Ovary (tissue), 9 donors: ENCODE data around the gene OSGEP. TPM values are rescaled to one million over a fixed set of nuclear protein-coding genes. Genes with fewer than 3 reads are reported as not detected.

Experiments used
- DNase-seq, 5 donors: peaks; one replicate each; pipeline ENCODE4 v3.0.0-alpha.2; 2019 to 2020
- H3K27ac ChIP-seq, 2 donors: fragments of 200-600 bp; one replicate each; pipeline versions ENCODE4 v1.5.1 to v1.8.0; 2019 to 2022
- H3K27me3 ChIP-seq: fragments of 200-600 bp; one replicate; pipeline ENCODE4 v1.8.0; 2022
- H3K36me3 ChIP-seq: fragments of 200-600 bp; sonication (generic); one replicate; pipeline ENCODE4 v1.5.1; 2019
- H3K4me1 ChIP-seq: one replicate; pipeline ENCODE4 v1.8.1; 2013; ENCODE audit warnings: mild to moderate bottlenecking, moderate library complexity; ENCODE audit not compliant: insufficient read depth
- H3K4me3 ChIP-seq: fragments of 200-600 bp; sonication (generic); one replicate; pipeline ENCODE4 v1.5.1; 2017
- H3K9me3 ChIP-seq, 2 donors: fragments of 200-600 bp in 1 of 2; sonication (generic) in 1 of 2; one replicate each; pipeline versions ENCODE4 v1.5.1 to v1.8.1; 2013 to 2019; ENCODE audit warnings: mild to moderate bottlenecking in 1 of 2, moderate library complexity in 1 of 2
- CTCF ChIP-seq, 3 donors: fragments of 450-650 bp in 2 of 3; fragments of 200-600 bp in 1 of 3; IDR thresholded peaks; one replicate each; pipeline versions ENCODE4 v1.5.1 to v1.8.0; 2016 to 2022; ENCODE audit warnings: antibody characterized with exemption in 3 of 3, mild to moderate bottlenecking in 1 of 3
- EP300 ChIP-seq: sonication (generic); formaldehyde crosslinking; IDR thresholded peaks from one replicate; pipeline ENCODE4 v1.6.1; 2017; ENCODE audit warnings: antibody characterized with exemption
- POLR2A ChIP-seq: fragments of 450-650 bp; IDR thresholded peaks from one replicate; pipeline ENCODE4 v1.6.1; 2017; ENCODE audit warnings: antibody characterized with exemption, mild to moderate bottlenecking, moderate library complexity
- WGBS, 3 donors: extraction: QIAGEN DNeasy Blood & Tissue Kit in 1 of 3; methylation state at CpG; one replicate each; pipeline versions ENCODE4 v1.1.5 to v1.1.7; 2013 to 2017; 5-methylcytosine and 5-hydroxymethylcytosine counted together
- intact Hi-C, 4 donors: fragments of 100-400 bp; cut with DNase I; formaldehyde crosslinking; loops; one replicate each; pipeline versions ENCODE4 v1.11.0 to v1.15.1; 2022 to 2023
- polyA plus RNA-seq, 2 donors: library from polyadenylated mRNA; stranded (reverse); fragments of 200-250 nt in 1 of 2; fragments of 350-450 nt in 1 of 2; fragmentation: Illumina TruSeq in 1 of 2; extraction: RNeasy Lipid Tissue Mini Kit (QIAGEN cat#74804) in 1 of 2; gene quantifications; one replicate each; pipeline ENCODE4 v1.2.3, GENCODE V29; 2013 to 2014
- total RNA-seq, 7 donors: library from RNA; depleted of rRNA in 2 of 7; stranded (reverse); fragments of >200 nt in 2 of 7; fragmentation: NEBNext Ultra II Directional in 3 of 7; extraction: Animal tissue kit (Norgen Biotek cat#: 25700) in 3 of 7; gene quantifications; one replicate each; pipeline versions ENCODE4 v1.1.0 to v1.2.4, GENCODE V29; 2016 to 2023
- donor health status: DM: no; HTN: no; CAD: no; lungs with moderate emphysema.
- donor health status: DM: no; HTN: no; CAD: no.
- donor health status: Bipolar disorder and iron deficiency.
- donor health status: DM: yes; HTN: yes; CAD: no.
- donor health status: DM: no; HTN: no; CAD: no.
- donor health status: DM: yes; HTN: yes; CAD: no.

OSGEP gene
- total and polyA plus RNA-seq, 9 donors: 31.8 to 68.8 (median 38.1) TPM

DNA sequence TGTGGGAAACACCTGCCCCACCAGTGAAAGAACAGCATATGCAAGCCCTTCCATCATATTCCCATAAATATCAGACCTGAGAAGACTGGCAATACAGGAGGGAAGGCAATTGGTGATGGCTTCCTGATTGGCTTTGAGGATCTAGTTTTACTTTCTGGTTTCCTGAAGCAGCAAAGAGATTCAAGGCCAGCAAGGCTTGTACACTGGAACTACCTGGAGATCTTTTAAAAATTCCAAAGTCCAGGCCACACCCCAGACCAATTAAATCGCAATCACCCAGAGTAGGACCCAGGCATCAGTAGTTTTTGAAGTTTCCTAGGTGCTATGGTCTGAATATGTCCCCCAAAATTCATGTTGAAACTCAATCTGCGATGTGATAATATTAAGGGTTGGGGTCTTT lies 38.4 kb downstream of the OSGEP start:
- Histone ChIP-seq H3K9me3 (no peaks in the 10 kb centered on the region), H3K4me3 (no peak overlapping the region), H3K36me3 (no peaks in the 10 kb centered on the region), H3K27me3 (no peaks in the 10 kb centered on the region), H3K27ac (no peak overlapping the region), H3K4me1 (no peaks in the 10 kb centered on the region)
- DNase-seq: no peak
- TF ChIP-seq POLR2A: no peak
- intact Hi-C loops: no loop called here
- WGBS, 3 donors: 89 to 94% (median 92%) methylated on average over 2 of the region's 2 CpGs

DNA sequence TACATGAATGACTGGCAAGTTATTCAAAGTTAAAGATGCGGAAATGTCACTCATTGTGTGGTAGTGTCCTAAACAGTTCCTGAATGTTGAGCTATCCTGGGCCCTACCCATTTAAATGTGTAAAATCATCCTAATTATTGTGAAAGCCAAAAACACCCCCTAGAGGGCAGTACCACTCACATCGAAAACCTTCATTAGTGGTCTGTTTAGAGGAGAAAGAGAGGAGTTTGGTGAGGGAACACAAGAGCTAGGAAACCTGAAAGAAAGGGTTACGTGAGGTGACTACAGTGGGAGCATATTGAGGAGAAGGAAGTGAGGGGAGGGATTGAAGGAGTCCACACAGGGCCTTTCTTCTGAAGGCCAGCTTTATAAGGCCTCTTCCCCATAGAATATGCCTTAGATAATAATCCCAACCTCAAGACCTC lies 38.8 kb downstream of the OSGEP start:
- 38 to 47% (median 43%) methylated on average over 3 of the region's 3 CpGs for WGBS, 3 donors
- H3K36me3 ChIP-seq: no peaks in the 10 kb centered on the region
- no peaks in the 10 kb centered on the region for H3K4me1 ChIP-seq
- no peaks in the 10 kb centered on the region for H3K9me3 ChIP-seq
- no peak overlapping the region for H3K4me3 ChIP-seq
- intact Hi-C loops: no loop called here
- no peaks in the 10 kb centered on the region for H3K27me3 ChIP-seq
- H3K27ac ChIP-seq: no peak overlapping the region
- peak in 1 of 5 donors; percentile 35 for DNase-seq
- TF ChIP-seq CTCF (IDR thresholded peaks at IDR 0.05) (peak; percentile 27 to 37 (median 28)), EP300 (no peak)

- WGBS, 3 donors: 1 to 3% (median 2%) methylated on average over 9 of the region's 9 CpGs
- peak overlapping the region; percentile 85 to 92 for H3K27ac ChIP-seq
- no peaks in the 10 kb centered on the region for H3K9me3 ChIP-seq
- peak overlapping the region; percentile 68 for H3K4me3 ChIP-seq
- no peak for DNase-seq
- intact Hi-C loops: loop anchor here in 2 of 4 donors (5.0 kb wide), 2 partner anchors 49 to 199 kb away; partner anchors contain the start of gene PIP4P1 (in 1 of the 2)
- TF ChIP-seq POLR2A: no peak
- TF ChIP-seq EP300: no peak
- TF ChIP-seq CTCF (IDR thresholded peaks at IDR 0.05): no peak
- no peaks in the 10 kb centered on the region for H3K27me3 ChIP-seq
- H3K36me3 ChIP-seq: no peaks in the 10 kb centered on the region
- no peaks in the 10 kb centered on the region for H3K4me1 ChIP-seq
Measured at GRCh38 chr14:20413744-20414082, 40.9 kb downstream of the OSGEP start.

- Histone ChIP-seq H3K4me3 (peak within 1 kb of the TSS; percentile 68), H3K36me3 (no peaks in the 10 kb centered on the region), H3K4me1 (no peaks in the 10 kb centered on the region), H3K27me3 (no peaks in the 10 kb centered on the region), H3K9me3 (no peaks in the 10 kb centered on the region), H3K27ac (peak within 1 kb of the TSS; percentile 85 to 92)
- 0 to 1% (median 1%) methylated on average over 43 of the region's 43 CpGs for WGBS, 3 donors
- intact Hi-C loops: loop anchor here in 2 of 4 donors (5.0 kb wide), 2 partner anchors 49 to 199 kb away; partner anchors contain the start of gene PIP4P1 (in 1 of the 2)
- TF ChIP-seq EP300: no peak
- peak; percentile 68 for TF ChIP-seq POLR2A
- peak; percentile 81 to 89 (median 85) for DNase-seq
Measured at GRCh38 chr14:20412876-20413743, 41.5 kb downstream of the OSGEP start, which contains the start of gene TEP1. Gene TEP1, minus strand, starts transcription at chr14:20413501. Its CDS starts 5,062 bp downstream, at chr14:20408439.

DNA sequence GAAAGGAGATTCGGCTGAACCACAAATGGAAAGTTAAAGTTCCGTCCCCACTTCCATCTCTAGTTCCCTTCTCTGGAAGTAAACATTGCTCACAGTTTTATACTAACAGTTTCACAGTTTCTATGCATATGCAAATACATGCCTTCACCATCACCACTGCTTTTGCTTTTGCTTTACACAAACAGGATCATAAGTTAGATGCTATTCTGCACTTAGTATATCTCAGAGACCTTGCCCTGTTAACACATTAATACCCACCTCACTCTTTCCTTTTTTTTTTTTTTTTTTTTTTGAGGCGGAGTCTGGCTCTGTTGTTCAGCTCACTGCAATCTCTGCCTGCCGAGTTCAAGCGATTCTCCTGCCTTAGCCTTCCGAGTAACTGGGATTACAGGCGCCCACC lies 42.2 kb downstream of the OSGEP start:
- H3K27ac ChIP-seq: peak overlapping the region in 1 of 2 donors; percentile 85
- no peaks in the 10 kb centered on the region for H3K9me3 ChIP-seq
- H3K4me3 ChIP-seq: peak overlapping the region; percentile 68
- DNase-seq: no peak
- TF ChIP-seq POLR2A (no peak), EP300 (no peak), CTCF (IDR thresholded peaks at IDR 0.05) (no peak)
- WGBS, 3 donors: 1 to 2% (median 2%) methylated on average over 7 of the region's 7 CpGs
- intact Hi-C loops: loop anchor here in 2 of 4 donors (5.0 kb wide), 2 partner anchors 50 to 200 kb away; partner anchors contain the start of gene PIP4P1 (in 1 of the 2)
- H3K36me3 ChIP-seq: no peaks in the 10 kb centered on the region
- H3K4me1 ChIP-seq: no peaks in the 10 kb centered on the region
- no peaks in the 10 kb centered on the region for H3K27me3 ChIP-seq
